Measurements from ENCODE around the gene IL1RAPL1. TPM values are rescaled to one million over a fixed set of nuclear protein-coding genes. Genes with fewer than 3 reads are reported as not detected.

IL1RAPL1 gene
- polyA plus RNA-seq, 1 of the 3 experiments (the other 2 are of a cell fraction): 2.8 TPM

DNA sequence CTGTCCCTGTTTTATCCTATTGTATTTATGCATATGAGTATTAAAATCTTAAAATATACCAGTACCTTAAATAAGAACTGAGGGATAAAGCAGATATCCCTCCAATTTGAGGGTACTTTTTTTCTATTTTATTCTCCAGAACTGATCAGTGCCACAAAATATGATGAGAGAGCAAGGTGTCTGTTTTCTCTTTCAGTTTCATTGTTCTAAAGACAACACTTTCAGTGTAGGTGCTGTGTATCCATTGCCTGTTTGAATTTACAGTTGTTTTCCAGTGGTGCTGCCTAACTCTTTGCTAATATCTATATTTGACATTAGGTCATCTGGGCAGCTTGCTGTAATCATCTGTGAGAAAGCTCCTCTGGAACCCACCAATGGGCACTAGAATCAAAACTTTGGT is 394.7 kb downstream of the IL1RAPL1 start (continued):
- TF ChIP-seq ZBTB33 (IDR thresholded peaks at IDR 0.05; ENCODE audit: borderline replicate concordance, low read depth): no peak
- TF ChIP-seq, protein P1, sequence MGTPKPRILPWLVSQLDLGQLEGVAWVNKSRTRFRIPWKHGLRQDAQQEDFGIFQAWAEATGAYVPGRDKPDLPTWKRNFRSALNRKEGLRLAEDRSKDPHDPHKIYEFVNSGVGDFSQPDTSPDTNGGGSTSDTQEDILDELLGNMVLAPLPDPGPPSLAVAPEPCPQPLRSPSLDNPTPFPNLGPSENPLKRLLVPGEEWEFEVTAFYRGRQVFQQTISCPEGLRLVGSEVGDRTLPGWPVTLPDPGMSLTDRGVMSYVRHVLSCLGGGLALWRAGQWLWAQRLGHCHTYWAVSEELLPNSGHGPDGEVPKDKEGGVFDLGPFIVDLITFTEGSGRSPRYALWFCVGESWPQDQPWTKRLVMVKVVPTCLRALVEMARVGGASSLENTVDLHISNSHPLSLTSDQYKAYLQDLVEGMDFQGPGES (IDR thresholded peaks at IDR 0.05; ENCODE audit: low read depth, low read length): no peak
- TF ChIP-seq USF2 (IDR thresholded peaks at IDR 0.05; ENCODE audit: borderline replicate concordance, low read depth, low read length): no peak
- no peak for TF ChIP-seq RAD21 (IDR thresholded peaks at IDR 0.05; ENCODE audit: low read length)
- TF ChIP-seq JUND (IDR thresholded peaks at IDR 0.05): no peak
- TF ChIP-seq MAX (IDR thresholded peaks at IDR 0.05; ENCODE audit: low read depth): no peak
- TF ChIP-seq PBX3 (IDR thresholded peaks at IDR 0.05): no peak
- no peak for TF ChIP-seq MXI1 (IDR thresholded peaks at IDR 0.05; ENCODE audit: low read depth, low read length)
- TF ChIP-seq EZH2phosphoT487 (IDR thresholded peaks at IDR 0.05; ENCODE audit: borderline replicate concordance, low read depth): no peak
- TF ChIP-seq FOXJ3 (CRISPR knock-in tag; IDR thresholded peaks at IDR 0.05): no peak
- no peak for TF ChIP-seq RXRA (IDR thresholded peaks at IDR 0.05; ENCODE audit: borderline replicate concordance, low read depth)

GRCh38 chrX:28988246-28988645 is 401.0 kb downstream of the IL1RAPL1 start:
- Histone ChIP-seq H4K20me1 (ENCODE audit: insufficient read depth) (no peaks in the 10 kb centered on the region), H3F3A (replicated peaks; ENCODE audit: insufficient read depth) (no peaks in the 10 kb centered on the region), H3K9ac (no peak overlapping the region), H3K27me3 (ENCODE audit: insufficient read depth) (no peaks in the 10 kb centered on the region), H3K27ac (ENCODE audit: low read depth in 2 of 2, low read length in 1 of 2) (no peak overlapping the region), H3K4me2 (no peak overlapping the region), H3K4me1 (ENCODE audit: control insufficient read depth in 1 of 2, insufficient read depth in 2 of 2, low read depth in 1 of 2, low read length in 1 of 2) (no peaks in the 10 kb centered on the region), H2AFZ (ENCODE audit: low read depth) (no peak overlapping the region), H3K79me2 (ENCODE audit: insufficient read depth) (no peaks in the 10 kb centered on the region), H3K9me2 (no peaks in the 10 kb centered on the region), H3K36me3 (replicated peaks in 1 of 2; ENCODE audit: control insufficient read depth in 1 of 2, insufficient read depth in 2 of 2, low read length in 1 of 2) (no peaks in the 10 kb centered on the region), H3K4me3 (ENCODE audit: low read depth in 2 of 2, low read length in 1 of 2) (no peak overlapping the region), H3K9me3 (no peaks in the 10 kb centered on the region)
- no peak for DNase-seq
- 3% methylated on average over 2 of the region's 2 CpGs for WGBS (ENCODE audit: low lambda C conversion rate)
- ChIA-PET CTCF (interaction anchor here (1.2 kb wide), 1 partner anchor 11 kb away, joined by 3 read pairs; no protein-coding TSS in a partner anchor), POLR2A (no interaction called here)
- TF ChIP-seq ZBTB33 (IDR thresholded peaks at IDR 0.05; ENCODE audit: borderline replicate concordance, low read depth) (no peak), FOXM1 (IDR thresholded peaks at IDR 0.05; ENCODE audit: low read depth) (no peak), RXRA (IDR thresholded peaks at IDR 0.05; ENCODE audit: borderline replicate concordance, low read depth) (no peak)

Data from SK-N-SH (cell line).